ENCODE results near the gene GSTA3.
"Not testable (repeated sequence)": the region's sequence is repeated elsewhere in the genome, so short reads cannot be mapped to it uniquely, and the experiment has no call there.

Gene GSTA3

DNA sequence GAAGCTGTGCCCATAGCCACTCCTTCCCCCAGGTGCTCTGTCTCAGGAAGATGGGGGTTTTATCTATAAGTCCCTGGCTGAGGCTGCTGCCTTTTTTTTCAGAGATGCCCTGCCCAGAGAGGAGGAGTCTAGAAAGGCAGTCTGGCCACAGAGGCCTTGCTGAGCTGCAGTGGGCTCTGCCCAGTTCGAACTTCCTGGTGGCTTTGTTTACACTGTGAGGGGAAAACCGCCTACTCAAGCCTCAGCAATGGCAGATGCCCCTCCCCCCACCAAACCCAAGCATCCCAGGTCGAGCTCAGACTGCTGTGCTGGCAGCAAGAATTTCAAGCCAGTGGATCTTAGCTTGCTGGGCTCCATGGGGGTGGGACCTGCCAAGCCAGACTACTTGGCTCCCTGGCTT lies 53.4 kb downstream of the GSTA3 start:
- DNase-seq, result not testable (repeated sequence)

DNA sequence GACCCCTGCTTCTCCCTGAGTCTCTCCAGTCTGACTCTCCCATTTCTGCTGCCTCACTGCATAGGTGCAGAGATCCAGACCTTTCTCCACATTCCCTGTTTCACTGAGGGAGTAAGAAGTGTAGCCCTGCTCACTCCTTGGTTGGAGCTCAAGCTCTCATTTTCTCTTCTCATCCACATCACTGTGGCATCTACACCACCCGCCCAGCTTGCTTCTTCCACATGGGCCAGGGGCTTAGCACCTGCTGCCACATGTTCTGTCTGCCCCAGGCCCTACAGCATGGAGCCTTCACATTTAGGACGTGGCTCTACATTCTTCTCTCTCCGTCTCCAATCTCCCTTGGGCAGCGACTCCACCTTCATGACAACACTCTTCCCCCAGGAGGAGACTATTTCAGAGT lies 60.4 kb downstream of the GSTA3 start:
- no peak for DNase-seq

Measured in activated naive CD4-positive, alpha-beta T cell treated with Interleukin-2 at 50 U/mL for 16 hours (primary cell).